GM12801 (cell line): ENCODE results near the gene IPPK.

ENCODE experiments used
- CTCF ChIP-seq: IDR thresholded peaks from one replicate; pipeline ENCODE4 v1.5.1; 2011; ENCODE audit warnings: control low read depth; ENCODE audit not compliant: insufficient read length; ENCODE audit errors: extremely low read depth

IPPK gene

GRCh38 chr9:92620845-92621244 lies 49.1 kb downstream of the IPPK start:
- no peak for TF ChIP-seq CTCF

- TF ChIP-seq CTCF, result no peak
These were observed 50.2 kb downstream of the IPPK start for GRCh38 chr9:92619601-92620300.

GRCh38 chr9:92618633-92619225 lies 51.2 kb downstream of the IPPK start:
- no peak for TF ChIP-seq CTCF

- no peak for TF ChIP-seq CTCF
These were observed 51.9 kb downstream of the IPPK start for GRCh38 chr9:92617951-92618510.

GRCh38 chr9:92617195-92617813 lies 52.6 kb downstream of the IPPK start:
- TF ChIP-seq CTCF, result no peak

GRCh38 chr9:92616655-92617111 lies 53.2 kb downstream of the IPPK start:
- no peak for TF ChIP-seq CTCF

- no peak for TF ChIP-seq CTCF
These were observed 53.7 kb downstream of the IPPK start for GRCh38 chr9:92616199-92616641.
